ENCODE results near the gene ENG. TPM values are rescaled to one million over a fixed set of nuclear protein-coding genes. Genes with fewer than 3 reads are reported as not detected.
A peak's percentile ranks its signal among the peaks of the same experiment; 100 is the strongest.

The ENG gene
- total RNA-seq, 1 donor from 2014 or later = 9.4 TPM

DNA sequence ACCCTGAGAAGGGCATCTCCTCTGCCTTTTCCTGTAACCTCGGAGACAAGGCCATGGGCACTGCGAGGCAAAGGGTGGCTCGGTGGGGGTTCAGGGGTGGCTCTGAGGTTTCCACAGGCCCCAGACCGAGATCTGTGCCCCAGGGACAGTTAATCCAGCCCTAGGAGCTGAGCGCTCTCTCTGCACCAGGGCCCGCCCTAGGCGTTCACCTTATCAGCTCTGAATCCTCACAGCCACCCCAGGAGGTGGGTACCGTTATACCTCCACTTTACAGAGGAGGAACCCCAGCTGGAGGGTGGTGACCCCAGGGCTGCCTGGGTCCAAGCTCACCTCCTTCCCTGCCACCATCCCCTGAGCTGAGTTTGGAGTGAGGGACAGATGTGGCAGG is 2.3 kb upstream of the ENG start:
- Histone ChIP-seq H3K9me3 (ENCODE audit: control insufficient read depth in 3 of 3, low read length in 3 of 3) (no peaks in the 10 kb centered on the region), H3K27ac (ENCODE audit: low read depth, low read length) (no peak overlapping the region), H3K4me1 (ENCODE audit: control insufficient read depth in 3 of 3, insufficient read depth in 3 of 3, low read length in 3 of 3) (peaks cover 37 to 73% (median 64%) of the 10 kb centered on the region in 3 donors), H3K27me3 (ENCODE audit: control insufficient read depth in 3 of 3, insufficient read depth in 3 of 3, low read length in 3 of 3) (no peaks in the 10 kb centered on the region), H3K9ac (ENCODE audit: low read depth in 1 of 3, low read length in 3 of 3) (peak overlapping the region in 1 of 3 donors; percentile 64), H3K4me3 (ENCODE audit: low read length in 3 of 3) (no peak overlapping the region), H3K36me3 (ENCODE audit: control insufficient read depth in 3 of 3, insufficient read depth in 3 of 3, low read length in 3 of 3) (peaks cover 0 to 7% (median 0%) of the 10 kb centered on the region in 3 donors)

DNA sequence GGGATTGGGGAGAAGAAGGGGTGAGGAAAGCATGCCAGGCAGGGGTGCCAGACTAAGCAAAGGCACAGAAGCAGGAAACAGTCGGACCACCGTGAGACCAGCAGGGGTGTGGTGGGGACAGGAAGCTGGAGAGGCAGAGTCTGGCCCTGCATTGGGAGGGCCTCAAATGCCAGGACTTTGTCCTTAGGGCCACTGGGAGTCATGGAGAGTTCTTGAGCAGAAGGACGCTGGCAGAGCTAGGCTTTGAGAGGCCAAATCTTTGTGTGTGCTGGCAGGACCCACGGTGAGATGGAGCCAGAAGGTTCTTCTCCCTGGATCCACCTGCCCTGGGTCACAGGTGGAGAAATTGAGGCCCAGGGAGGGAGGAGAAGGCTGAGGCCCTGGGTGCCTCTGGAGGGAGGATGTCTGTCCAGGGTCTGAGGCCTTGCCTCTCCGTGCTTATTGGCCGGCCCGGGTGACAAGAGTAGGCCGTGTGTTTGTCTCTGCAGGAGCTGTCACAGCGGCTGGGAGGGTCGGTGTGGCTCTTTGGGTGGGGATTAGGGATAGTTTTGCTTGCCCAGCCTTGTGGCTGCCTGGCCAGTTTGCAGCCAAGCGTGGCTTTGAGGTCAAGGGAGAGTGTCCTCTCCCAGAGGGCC is 1.8 kb upstream of the ENG start:
- Histone ChIP-seq H3K4me3 (ENCODE audit: low read length in 3 of 3) (no peak overlapping the region), H3K4me1 (ENCODE audit: control insufficient read depth in 3 of 3, insufficient read depth in 3 of 3, low read length in 3 of 3) (peaks cover 35 to 68% (median 59%) of the 10 kb centered on the region in 3 donors), H3K9me3 (ENCODE audit: control insufficient read depth in 3 of 3, low read length in 3 of 3) (no peaks in the 10 kb centered on the region), H3K27me3 (ENCODE audit: control insufficient read depth in 3 of 3, insufficient read depth in 3 of 3, low read length in 3 of 3) (no peaks in the 10 kb centered on the region), H3K9ac (ENCODE audit: low read depth in 1 of 3, low read length in 3 of 3) (peak overlapping the region in 1 of 3 donors; percentile 64), H3K36me3 (ENCODE audit: control insufficient read depth in 3 of 3, insufficient read depth in 3 of 3, low read length in 3 of 3) (peaks cover 0 to 7% (median 0%) of the 10 kb centered on the region in 3 donors), H3K27ac (ENCODE audit: low read depth, low read length) (no peak overlapping the region)

DNA sequence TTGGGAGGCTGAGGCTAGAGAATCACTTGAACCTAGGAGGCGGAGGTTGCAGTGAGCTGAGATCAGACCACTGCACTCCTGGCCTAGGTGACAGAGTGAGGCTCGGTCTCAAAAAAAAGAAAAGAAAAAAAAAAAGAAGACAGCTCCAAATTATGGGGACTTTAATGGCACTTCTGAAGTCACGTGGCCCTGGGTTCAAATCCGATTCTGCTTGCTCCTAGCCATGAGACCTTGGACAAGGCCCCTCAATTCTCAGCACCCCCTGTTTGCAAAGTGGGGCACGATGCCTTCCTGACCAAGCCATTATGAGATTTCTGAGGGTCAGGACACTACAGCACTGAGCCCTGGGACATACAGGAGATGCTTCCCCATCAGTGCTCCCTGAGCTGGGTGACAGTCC is 1.1 kb upstream of the ENG start:
- Histone ChIP-seq H3K9ac (ENCODE audit: low read depth in 1 of 3, low read length in 3 of 3) (peak overlapping the region in 1 of 3 donors; percentile 33), H3K27me3 (ENCODE audit: control insufficient read depth in 3 of 3, insufficient read depth in 3 of 3, low read length in 3 of 3) (no peaks in the 10 kb centered on the region), H3K4me3 (ENCODE audit: low read length in 3 of 3) (peak overlapping the region in 1 of 3 donors; percentile 13), H3K36me3 (ENCODE audit: control insufficient read depth in 3 of 3, insufficient read depth in 3 of 3, low read length in 3 of 3) (peaks cover 0 to 7% (median 0%) of the 10 kb centered on the region in 3 donors), H3K27ac (ENCODE audit: low read depth, low read length) (no peak overlapping the region), H3K9me3 (ENCODE audit: control insufficient read depth in 3 of 3, low read length in 3 of 3) (no peaks in the 10 kb centered on the region), H3K4me1 (ENCODE audit: control insufficient read depth in 3 of 3, insufficient read depth in 3 of 3, low read length in 3 of 3) (peaks cover 35 to 62% (median 59%) of the 10 kb centered on the region in 3 donors)

DNA sequence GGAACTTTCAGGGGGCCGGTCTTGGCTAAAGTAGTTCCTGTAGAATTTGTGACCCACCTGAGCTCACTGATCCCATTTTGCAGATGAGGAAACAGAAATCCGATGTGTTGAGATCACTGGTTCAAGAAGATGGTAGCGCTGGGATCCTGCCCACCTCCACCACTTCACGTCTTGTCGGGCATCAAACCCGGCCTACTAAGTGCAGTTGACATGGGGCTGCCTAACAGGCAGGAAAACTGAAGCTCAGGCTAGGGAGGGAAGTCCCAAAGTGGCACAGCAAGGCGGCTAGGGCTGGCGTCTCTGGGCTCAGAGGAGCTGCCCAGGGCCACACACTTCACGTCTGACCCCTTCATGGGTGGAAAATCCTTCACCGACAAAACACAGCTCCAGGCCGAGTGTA is 502 bp upstream of the ENG start:
- Histone ChIP-seq H3K36me3 (ENCODE audit: control insufficient read depth in 3 of 3, insufficient read depth in 3 of 3, low read length in 3 of 3) (peaks cover 0 to 7% (median 0%) of the 10 kb centered on the region in 3 donors), H3K4me1 (ENCODE audit: control insufficient read depth in 3 of 3, insufficient read depth in 3 of 3, low read length in 3 of 3) (peaks cover 35 to 60% (median 59%) of the 10 kb centered on the region in 3 donors), H3K4me3 (ENCODE audit: low read length in 3 of 3) (peak overlapping the region in 1 of 3 donors; percentile 41)

DNA sequence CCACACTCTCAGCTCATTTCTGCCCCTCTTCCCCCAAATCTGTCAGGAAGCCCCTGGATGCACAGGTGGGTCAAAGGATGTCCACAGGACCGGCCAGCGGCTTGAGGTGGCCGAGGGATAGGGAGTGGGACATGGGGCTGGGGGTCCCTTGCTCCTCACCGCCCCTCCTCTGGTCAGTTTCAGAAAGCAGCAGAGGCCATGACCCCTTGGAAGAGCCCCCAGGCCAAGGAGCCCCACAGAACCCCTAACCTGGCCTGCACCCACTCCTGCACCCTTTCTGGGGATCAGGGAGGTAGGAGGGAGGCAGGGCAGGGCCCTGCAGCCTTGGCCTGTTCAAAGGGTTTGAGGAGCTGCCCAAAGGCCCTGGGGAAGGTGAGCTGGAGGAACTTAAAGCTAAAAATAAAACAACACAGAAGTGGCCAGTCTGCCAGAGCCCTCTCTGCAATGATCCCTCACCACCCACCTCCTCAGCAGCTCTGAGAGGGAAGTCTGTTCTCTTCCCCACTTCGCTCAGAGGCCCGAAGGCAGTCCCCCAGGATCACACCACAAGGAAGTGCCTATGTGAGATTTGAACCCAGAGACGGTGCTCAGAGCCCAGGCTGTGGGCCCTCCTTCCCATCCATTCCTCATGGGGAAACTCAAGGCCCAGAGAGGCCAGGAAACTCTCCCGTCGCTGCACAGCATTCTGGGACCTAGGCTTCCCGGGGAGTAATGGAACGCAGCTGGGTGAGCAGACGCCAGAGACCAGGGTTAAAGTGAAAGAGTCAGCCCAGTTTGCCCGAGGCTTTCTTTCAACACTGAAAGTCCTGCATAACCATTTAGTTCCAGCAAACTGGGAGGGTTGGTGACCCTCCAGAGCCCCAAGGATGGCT is 910 bp downstream of the ENG start:
- H3K4me1 ChIP-seq (ENCODE audit: control insufficient read depth in 3 of 3, insufficient read depth in 3 of 3, low read length in 3 of 3) = peaks cover 34 to 52% (median 52%) of the 10 kb centered on the region in 3 donors
- no peaks in the 10 kb centered on the region for H3K27me3 ChIP-seq (ENCODE audit: control insufficient read depth in 3 of 3, insufficient read depth in 3 of 3, low read length in 3 of 3)
- H3K27ac ChIP-seq (ENCODE audit: low read depth, low read length) = peak overlapping the region; percentile 69
- peaks cover 0 to 18% (median 2%) of the 10 kb centered on the region in 3 donors for H3K36me3 ChIP-seq (ENCODE audit: control insufficient read depth in 3 of 3, insufficient read depth in 3 of 3, low read length in 3 of 3)
- peak overlapping the region; percentile 64 to 83 (median 81) for H3K9ac ChIP-seq (ENCODE audit: low read depth in 1 of 3, low read length in 3 of 3)
- no peaks in the 10 kb centered on the region for H3K9me3 ChIP-seq (ENCODE audit: control insufficient read depth in 3 of 3, low read length in 3 of 3)
- H3K4me3 ChIP-seq (ENCODE audit: low read length in 3 of 3) = peak overlapping the region; percentile 71 to 76 (median 76)

More for the DNA sequence above, 502 bp upstream of the ENG start:
- Histone ChIP-seq H3K27ac (ENCODE audit: low read depth, low read length) (peak overlapping the region; percentile 45), H3K27me3 (ENCODE audit: control insufficient read depth in 3 of 3, insufficient read depth in 3 of 3, low read length in 3 of 3) (no peaks in the 10 kb centered on the region), H3K9ac (ENCODE audit: low read depth in 1 of 3, low read length in 3 of 3) (peak overlapping the region in 1 of 3 donors; percentile 35), H3K9me3 (ENCODE audit: control insufficient read depth in 3 of 3, low read length in 3 of 3) (no peaks in the 10 kb centered on the region)

DNA sequence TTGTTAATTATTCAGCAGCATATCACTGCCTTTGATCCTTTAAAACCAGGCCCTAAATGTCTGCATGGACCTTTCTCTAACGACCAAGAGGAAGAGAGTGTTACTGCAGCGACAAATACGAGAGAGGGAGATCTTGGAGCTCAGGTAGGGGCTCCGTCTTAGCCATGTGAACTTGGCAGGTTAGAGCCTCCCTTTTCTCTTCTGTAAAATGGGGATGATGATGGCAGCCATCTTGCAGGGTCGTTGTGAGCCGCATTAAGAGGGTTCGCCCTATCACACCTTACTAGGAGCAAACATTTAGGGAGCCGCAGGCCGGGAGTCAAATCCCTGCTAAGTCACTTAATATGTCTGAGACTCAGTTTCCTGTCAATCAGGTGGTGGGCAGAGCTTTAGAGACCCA is 1.6 kb downstream of the ENG start:
- H3K27me3 ChIP-seq (ENCODE audit: control insufficient read depth in 3 of 3, insufficient read depth in 3 of 3, low read length in 3 of 3) = no peaks in the 10 kb centered on the region
- H3K4me3 ChIP-seq (ENCODE audit: low read length in 3 of 3) = peak overlapping the region; percentile 71 to 76 (median 76)
- H3K36me3 ChIP-seq (ENCODE audit: control insufficient read depth in 3 of 3, insufficient read depth in 3 of 3, low read length in 3 of 3) = peaks cover 0 to 19% (median 2%) of the 10 kb centered on the region in 3 donors
- H3K27ac ChIP-seq (ENCODE audit: low read depth, low read length) = no peak overlapping the region
- no peaks in the 10 kb centered on the region for H3K9me3 ChIP-seq (ENCODE audit: control insufficient read depth in 3 of 3, low read length in 3 of 3)
- peaks cover 32 to 48% (median 46%) of the 10 kb centered on the region in 3 donors for H3K4me1 ChIP-seq (ENCODE audit: control insufficient read depth in 3 of 3, insufficient read depth in 3 of 3, low read length in 3 of 3)
- peak overlapping the region; percentile 64 to 83 (median 81) for H3K9ac ChIP-seq (ENCODE audit: low read depth in 1 of 3, low read length in 3 of 3)

DNA sequence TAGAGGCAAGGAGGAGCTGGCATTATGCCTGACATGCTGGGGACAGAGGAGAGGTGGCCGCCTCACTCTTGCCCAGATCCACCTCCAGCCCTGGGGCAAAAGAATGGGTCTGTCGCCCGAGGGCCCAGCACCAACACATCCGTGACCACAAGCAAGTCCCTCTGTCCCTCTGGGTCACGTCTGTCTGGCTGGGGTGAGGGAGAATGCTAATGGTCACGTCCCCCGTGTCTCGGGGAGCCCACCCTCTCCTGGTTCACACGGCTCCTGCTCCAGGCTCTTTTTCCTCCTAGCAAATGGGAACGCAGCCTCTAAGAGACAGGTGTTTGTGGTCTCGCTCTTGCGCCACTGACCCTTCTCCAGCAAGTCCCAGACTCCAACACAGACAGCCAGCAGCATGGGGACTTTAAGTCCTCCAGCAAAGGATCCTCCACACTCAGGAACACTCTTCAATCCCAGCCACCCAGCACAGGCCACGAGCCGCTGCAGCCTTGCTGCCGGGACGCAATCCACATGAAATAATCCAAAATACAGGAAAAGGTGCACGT is 4.1 kb downstream of the ENG start:
- H3K4me1 ChIP-seq (ENCODE audit: control insufficient read depth in 3 of 3, insufficient read depth in 3 of 3, low read length in 3 of 3) = peaks cover 44 to 50% (median 46%) of the 10 kb centered on the region in 3 donors
- peak overlapping the region in 1 of 3 donors; percentile 61 for H3K9ac ChIP-seq (ENCODE audit: low read depth in 1 of 3, low read length in 3 of 3)
- H3K27ac ChIP-seq (ENCODE audit: low read depth, low read length) = no peak overlapping the region
- H3K9me3 ChIP-seq (ENCODE audit: control insufficient read depth in 3 of 3, low read length in 3 of 3) = no peaks in the 10 kb centered on the region
- no peaks in the 10 kb centered on the region for H3K27me3 ChIP-seq (ENCODE audit: control insufficient read depth in 3 of 3, insufficient read depth in 3 of 3, low read length in 3 of 3)
- H3K36me3 ChIP-seq (ENCODE audit: control insufficient read depth in 3 of 3, insufficient read depth in 3 of 3, low read length in 3 of 3) = peaks cover 0 to 21% (median 2%) of the 10 kb centered on the region in 3 donors
- H3K4me3 ChIP-seq (ENCODE audit: low read length in 3 of 3) = peak overlapping the region; percentile 27 to 54 (median 49)

DNA sequence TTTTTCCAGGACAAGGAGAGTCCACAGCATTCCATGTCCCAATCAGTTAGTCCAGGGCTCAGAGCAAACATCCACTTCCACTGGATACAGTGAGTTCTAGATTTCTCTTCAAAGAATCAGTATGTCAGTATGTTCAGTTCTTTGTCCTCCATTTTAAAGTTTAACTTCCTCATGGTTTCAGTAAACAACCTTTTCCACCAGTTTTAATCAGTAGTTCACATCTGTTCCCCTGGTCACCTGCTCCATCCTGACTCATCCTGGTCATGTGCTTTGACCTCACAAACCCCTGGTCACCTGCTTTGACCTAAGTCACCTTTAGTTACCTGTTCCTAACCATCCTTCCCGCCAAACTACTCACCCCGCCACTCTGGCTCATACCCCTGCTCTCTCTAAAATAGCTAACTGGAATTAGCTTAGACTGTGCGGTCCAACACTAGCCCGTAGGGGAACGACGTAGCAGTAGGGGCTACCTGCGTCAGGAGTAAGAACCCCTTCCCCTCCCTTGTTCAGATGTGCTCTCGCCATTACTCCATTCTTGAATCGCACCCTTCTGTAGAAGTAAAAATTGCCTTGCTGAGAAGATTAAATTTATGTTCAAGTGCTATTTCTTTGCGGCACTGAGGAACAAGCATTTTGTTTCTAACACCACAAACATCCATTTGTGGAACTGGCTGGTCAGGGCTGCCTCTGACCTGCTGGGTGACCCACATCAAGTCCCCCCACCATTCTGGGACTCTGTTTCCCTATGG is 5.5 kb downstream of the ENG start:
- peak overlapping the region in 1 of 3 donors; percentile 54 for H3K4me3 ChIP-seq (ENCODE audit: low read length in 3 of 3)
- H3K9me3 ChIP-seq (ENCODE audit: control insufficient read depth in 3 of 3, low read length in 3 of 3) = no peaks in the 10 kb centered on the region
- H3K36me3 ChIP-seq (ENCODE audit: control insufficient read depth in 3 of 3, insufficient read depth in 3 of 3, low read length in 3 of 3) = peaks cover 0 to 21% (median 2%) of the 10 kb centered on the region in 3 donors
- no peaks in the 10 kb centered on the region for H3K27me3 ChIP-seq (ENCODE audit: control insufficient read depth in 3 of 3, insufficient read depth in 3 of 3, low read length in 3 of 3)
- H3K27ac ChIP-seq (ENCODE audit: low read depth, low read length) = no peak overlapping the region
- peaks cover 45 to 48% (median 47%) of the 10 kb centered on the region in 3 donors for H3K4me1 ChIP-seq (ENCODE audit: control insufficient read depth in 3 of 3, insufficient read depth in 3 of 3, low read length in 3 of 3)
- peak overlapping the region in 1 of 3 donors; percentile 51 for H3K9ac ChIP-seq (ENCODE audit: low read depth in 1 of 3, low read length in 3 of 3)

All from skeletal muscle tissue (tissue), 4 donors.